HepG2 (cell line): ENCODE data around the gene STOM. TPM values are rescaled to one million over a fixed set of nuclear protein-coding genes. Genes with fewer than 3 reads are reported as not detected.

Experiments used
- ELF3 ChIP-seq: IDR thresholded peaks from 2 replicates; pipeline ENCODE4 v1.6.1; 2016; ENCODE audit warnings: missing genetic modification reagents, missing compliant biosample characterization
- MEF2D ChIP-seq: sonication (generic); formaldehyde crosslinking; IDR thresholded peaks from 2 replicates; pipeline ENCODE4 v1.5.1; 2020; ENCODE audit warnings: mild to moderate bottlenecking, missing genetic modification reagents
- MIER2 ChIP-seq: IDR thresholded peaks from 2 replicates; pipeline ENCODE4 v1.6.1; 2016; ENCODE audit warnings: missing biosample characterization, missing genetic modification reagents
- MXD4 ChIP-seq: IDR thresholded peaks from 2 replicates; pipeline ENCODE4 v1.6.1; 2016; ENCODE audit warnings: mild to moderate bottlenecking, missing biosample characterization, missing genetic modification reagents
- NR2F2 ChIP-seq: IDR thresholded peaks from 2 replicates; pipeline ENCODE4 v1.6.1; 2012; ENCODE audit warnings: low read depth, inconsistent platforms, borderline replicate concordance
- RBM22 ChIP-seq: fragments of 200-400 bp; formaldehyde crosslinking; optimal IDR thresholded peaks from 2 replicates; pipeline ENCODE3; 2017; ENCODE audit warnings: mild to moderate bottlenecking, low read length, moderate library complexity
- RFXANK ChIP-seq: IDR thresholded peaks from 2 replicates; pipeline ENCODE4 v1.6.1; 2016
- ZBTB3 ChIP-seq: sonication (generic); formaldehyde crosslinking; IDR thresholded peaks from 2 replicates; pipeline ENCODE4 v1.4.0; 2020; ENCODE audit warnings: low read depth, mild to moderate bottlenecking, moderate library complexity, missing genetic modification reagents, borderline replicate concordance
- ZFP36L1 ChIP-seq: sonication (generic); formaldehyde crosslinking; IDR thresholded peaks from 2 replicates; pipeline ENCODE4 v1.8.0; 2022; ENCODE audit warnings: mild to moderate bottlenecking, missing genetic modification reagents, moderate library complexity
- ZFP62 ChIP-seq: sonication (generic); formaldehyde crosslinking; IDR thresholded peaks from 2 replicates; pipeline ENCODE4 v1.4.0; 2020; ENCODE audit warnings: missing genetic modification reagents
- ZKSCAN1 ChIP-seq: fragments of 150-350 bp; IDR thresholded peaks from 2 replicates; pipeline ENCODE4 v1.6.1; 2014; ENCODE audit warnings: low read length
- ZNF24 ChIP-seq: fragments of 450-650 bp; IDR thresholded peaks from 2 replicates; pipeline ENCODE4 v1.6.1; 2017; ENCODE audit warnings: antibody characterized with exemption, mild to moderate bottlenecking
- ZNF274 ChIP-seq: sonication (generic); formaldehyde crosslinking; IDR thresholded peaks from 2 replicates; pipeline ENCODE4 v1.5.1; 2020; ENCODE audit warnings: mild to moderate bottlenecking, missing genetic modification reagents
- ZSCAN22 ChIP-seq: sonication (generic); formaldehyde crosslinking; IDR thresholded peaks from 2 replicates; pipeline ENCODE4 v1.4.0; 2020; ENCODE audit warnings: mild to moderate bottlenecking, missing genetic modification reagents
- polyA plus RNA-seq, 8 experiments: library from polyadenylated mRNA; depleted of rRNA in 3 of 8; stranded (reverse) in 7 of 8; unstranded in 1 of 8; fragments of >200 nt; fragmentation: Illumina TruSeq in 4 of 8; extraction: Trizol in 4 of 8; gene quantifications; 2 replicates each; pipeline versions ENCODE4 v1.2.1 to v1.2.3, GENCODE V29; 2011 to 2016; ENCODE audit warnings: low read depth in 4 of 8, missing spikeins in 1 of 8, mixed read lengths in 1 of 8; ENCODE audit not compliant: insufficient read depth in 1 of 8
- total RNA-seq, 5 experiments: library from RNA; depleted of rRNA; stranded (reverse); fragments of >200 nt; fragmentation: Illumina TruSeq; extraction: Trizol; gene quantifications; 2 replicates each; pipeline ENCODE4 v1.2.3, GENCODE V29; 2016; ENCODE audit warnings: low read depth in 1 of 5
- TF ChIP-seq, protein P1 (sequence below): IDR thresholded peaks from 2 replicates; pipeline ENCODE4 v1.6.1; 2016; ENCODE audit warnings: mild to moderate bottlenecking, missing biosample characterization, missing genetic modification reagents
- TF ChIP-seq, protein P2 (sequence below): sonication (generic); formaldehyde crosslinking; IDR thresholded peaks from 2 replicates; pipeline ENCODE4 v1.4.0; 2020; ENCODE audit warnings: low read depth, mild to moderate bottlenecking, missing genetic modification reagents
- TF ChIP-seq, protein P3 (sequence below): sonication (generic); formaldehyde crosslinking; IDR thresholded peaks from 2 replicates; pipeline ENCODE4 v1.4.0; 2020; ENCODE audit warnings: missing genetic modification reagents
- TF ChIP-seq, protein P4 (sequence below): sonication (generic); formaldehyde crosslinking; IDR thresholded peaks from 2 replicates; pipeline ENCODE4 v1.5.0; 2020; ENCODE audit warnings: missing genetic modification reagents
- TF ChIP-seq, protein P5 (sequence below): sonication (generic); formaldehyde crosslinking; IDR thresholded peaks from 2 replicates; pipeline ENCODE4 v1.5.0; 2020; ENCODE audit warnings: mild to moderate bottlenecking, missing genetic modification reagents

The STOM gene
- total and polyA plus RNA-seq, 2 of the 13 experiments (the other 11 are each of a cell fraction or from before 2014, with no cell fraction given): 43.6 to 165 TPM

DNA sequence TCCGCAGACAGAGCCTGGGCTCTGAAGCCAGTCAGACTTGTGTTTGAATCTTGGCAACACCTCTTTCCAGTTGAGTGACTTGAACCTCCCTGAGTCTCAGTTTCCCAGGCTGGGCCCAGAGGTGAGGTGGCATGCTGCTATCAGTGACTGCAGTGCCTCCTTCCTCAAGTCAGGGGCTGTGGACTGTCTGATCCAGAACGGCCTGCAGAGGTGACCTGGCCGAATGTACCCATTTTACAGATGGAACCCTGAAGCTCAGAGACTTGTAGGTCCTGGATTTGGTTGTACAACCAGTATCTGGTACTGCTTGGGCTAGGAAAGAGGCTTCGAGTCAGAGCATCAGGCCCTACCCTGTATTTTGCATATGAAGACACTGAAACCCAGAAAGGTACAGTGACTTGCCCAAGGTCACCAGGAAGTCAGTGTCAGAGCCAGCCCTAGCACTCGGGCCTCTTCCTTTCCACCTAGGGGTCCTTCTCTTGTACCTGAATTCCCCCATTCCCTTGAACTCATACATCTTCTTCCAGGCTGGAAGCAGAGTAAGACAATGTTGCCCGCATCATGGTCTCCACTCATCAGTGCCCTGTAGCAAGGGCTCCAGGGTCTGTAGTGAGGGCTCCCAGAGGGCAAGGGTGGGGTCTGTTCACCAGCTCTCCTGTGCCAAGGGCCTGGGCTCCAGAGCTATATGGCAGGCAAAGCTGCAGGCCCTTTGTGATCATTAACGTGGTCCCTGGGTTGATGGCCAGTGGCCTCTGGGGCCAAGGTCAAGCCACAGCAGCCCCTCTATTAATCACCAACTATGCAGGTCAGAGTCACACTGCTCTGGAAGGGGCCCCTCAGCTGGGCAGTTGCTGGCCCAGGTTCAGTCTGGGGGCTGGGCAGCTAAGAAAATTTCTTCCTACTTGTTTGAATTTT is 73.6 kb downstream of the STOM start (continued):
- peak; percentile 31; the same call in 1 of the 2 replicates for TF ChIP-seq MIER2 (CRISPR knock-in tag)
- TF ChIP-seq, protein P1, sequence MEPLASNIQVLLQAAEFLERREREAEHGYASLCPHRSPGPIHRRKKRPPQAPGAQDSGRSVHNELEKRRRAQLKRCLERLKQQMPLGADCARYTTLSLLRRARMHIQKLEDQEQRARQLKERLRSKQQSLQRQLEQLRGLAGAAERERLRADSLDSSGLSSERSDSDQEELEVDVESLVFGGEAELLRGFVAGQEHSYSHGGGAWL (CRISPR knock-in tag): no peak
- TF ChIP-seq ZSCAN22 (CRISPR knock-in tag): no peak
- TF ChIP-seq, protein P2, sequence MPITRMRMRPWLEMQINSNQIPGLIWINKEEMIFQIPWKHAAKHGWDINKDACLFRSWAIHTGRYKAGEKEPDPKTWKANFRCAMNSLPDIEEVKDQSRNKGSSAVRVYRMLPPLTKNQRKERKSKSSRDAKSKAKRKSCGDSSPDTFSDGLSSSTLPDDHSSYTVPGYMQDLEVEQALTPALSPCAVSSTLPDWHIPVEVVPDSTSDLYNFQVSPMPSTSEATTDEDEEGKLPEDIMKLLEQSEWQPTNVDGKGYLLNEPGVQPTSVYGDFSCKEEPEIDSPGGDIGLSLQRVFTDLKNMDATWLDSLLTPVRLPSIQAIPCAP (CRISPR knock-in tag): no peak
- no peak for TF ChIP-seq ZFP62 (CRISPR knock-in tag)
- TF ChIP-seq, protein P3, sequence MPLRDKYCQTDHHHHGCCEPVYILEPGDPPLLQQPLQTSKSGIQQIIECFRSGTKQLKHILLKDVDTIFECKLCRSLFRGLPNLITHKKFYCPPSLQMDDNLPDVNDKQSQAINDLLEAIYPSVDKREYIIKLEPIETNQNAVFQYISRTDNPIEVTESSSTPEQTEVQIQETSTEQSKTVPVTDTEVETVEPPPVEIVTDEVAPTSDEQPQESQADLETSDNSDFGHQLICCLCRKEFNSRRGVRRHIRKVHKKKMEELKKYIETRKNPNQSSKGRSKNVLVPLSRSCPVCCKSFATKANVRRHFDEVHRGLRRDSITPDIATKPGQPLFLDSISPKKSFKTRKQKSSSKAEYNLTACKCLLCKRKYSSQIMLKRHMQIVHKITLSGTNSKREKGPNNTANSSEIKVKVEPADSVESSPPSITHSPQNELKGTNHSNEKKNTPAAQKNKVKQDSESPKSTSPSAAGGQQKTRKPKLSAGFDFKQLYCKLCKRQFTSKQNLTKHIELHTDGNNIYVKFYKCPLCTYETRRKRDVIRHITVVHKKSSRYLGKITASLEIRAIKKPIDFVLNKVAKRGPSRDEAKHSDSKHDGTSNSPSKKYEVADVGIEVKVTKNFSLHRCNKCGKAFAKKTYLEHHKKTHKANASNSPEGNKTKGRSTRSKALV (CRISPR knock-in tag): 0 out of 2 replicates have a peak, but pooled peaks have one; percentile 31
- TF ChIP-seq MEF2D (CRISPR knock-in tag): no peak
- no peak for TF ChIP-seq MXD4 (CRISPR knock-in tag)
- no peak for TF ChIP-seq ZBTB3
- TF ChIP-seq ELF3 (CRISPR knock-in tag): peak; percentile 52
- TF ChIP-seq NR2F2: no peak
- TF ChIP-seq, protein P4, sequence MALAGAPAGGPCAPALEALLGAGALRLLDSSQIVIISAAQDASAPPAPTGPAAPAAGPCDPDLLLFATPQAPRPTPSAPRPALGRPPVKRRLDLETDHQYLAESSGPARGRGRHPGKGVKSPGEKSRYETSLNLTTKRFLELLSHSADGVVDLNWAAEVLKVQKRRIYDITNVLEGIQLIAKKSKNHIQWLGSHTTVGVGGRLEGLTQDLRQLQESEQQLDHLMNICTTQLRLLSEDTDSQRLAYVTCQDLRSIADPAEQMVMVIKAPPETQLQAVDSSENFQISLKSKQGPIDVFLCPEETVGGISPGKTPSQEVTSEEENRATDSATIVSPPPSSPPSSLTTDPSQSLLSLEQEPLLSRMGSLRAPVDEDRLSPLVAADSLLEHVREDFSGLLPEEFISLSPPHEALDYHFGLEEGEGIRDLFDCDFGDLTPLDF (CRISPR knock-in tag): no peak
- TF ChIP-seq, protein P5, sequence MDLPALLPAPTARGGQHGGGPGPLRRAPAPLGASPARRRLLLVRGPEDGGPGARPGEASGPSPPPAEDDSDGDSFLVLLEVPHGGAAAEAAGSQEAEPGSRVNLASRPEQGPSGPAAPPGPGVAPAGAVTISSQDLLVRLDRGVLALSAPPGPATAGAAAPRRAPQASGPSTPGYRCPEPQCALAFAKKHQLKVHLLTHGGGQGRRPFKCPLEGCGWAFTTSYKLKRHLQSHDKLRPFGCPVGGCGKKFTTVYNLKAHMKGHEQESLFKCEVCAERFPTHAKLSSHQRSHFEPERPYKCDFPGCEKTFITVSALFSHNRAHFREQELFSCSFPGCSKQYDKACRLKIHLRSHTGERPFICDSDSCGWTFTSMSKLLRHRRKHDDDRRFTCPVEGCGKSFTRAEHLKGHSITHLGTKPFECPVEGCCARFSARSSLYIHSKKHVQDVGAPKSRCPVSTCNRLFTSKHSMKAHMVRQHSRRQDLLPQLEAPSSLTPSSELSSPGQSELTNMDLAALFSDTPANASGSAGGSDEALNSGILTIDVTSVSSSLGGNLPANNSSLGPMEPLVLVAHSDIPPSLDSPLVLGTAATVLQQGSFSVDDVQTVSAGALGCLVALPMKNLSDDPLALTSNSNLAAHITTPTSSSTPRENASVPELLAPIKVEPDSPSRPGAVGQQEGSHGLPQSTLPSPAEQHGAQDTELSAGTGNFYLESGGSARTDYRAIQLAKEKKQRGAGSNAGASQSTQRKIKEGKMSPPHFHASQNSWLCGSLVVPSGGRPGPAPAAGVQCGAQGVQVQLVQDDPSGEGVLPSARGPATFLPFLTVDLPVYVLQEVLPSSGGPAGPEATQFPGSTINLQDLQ: no peak
- TF ChIP-seq ZKSCAN1: no peak; the same call in 1 of the 2 replicates
- TF ChIP-seq ZNF24: no peak
- TF ChIP-seq ZFP36L1 (CRISPR knock-in tag): 0 out of 2 replicates have a peak, but pooled peaks have one; percentile 45
- peak; percentile 36; the same call in 1 of the 2 replicates for TF ChIP-seq ZNF274 (CRISPR knock-in tag)
- no peak for TF ChIP-seq RFXANK
- TF ChIP-seq RBM22: peak; percentile 31
